ENCODE results near the gene SLC23A2.

GRCh38 chr20:4987130-4987529 is 14.2 kb downstream of the SLC23A2 start:
- TF ChIP-seq CTCF (IDR thresholded peaks at IDR 0.05) = no peak
- no peak for TF ChIP-seq POLR2A (IDR thresholded peaks at IDR 0.05)
